Osteocyte (in vitro differentiated cells): ENCODE measurements around the gene MYL6B. TPM values are rescaled to one million over a fixed set of nuclear protein-coding genes. Genes with fewer than 3 reads are reported as not detected.

Source experiments
- DNase-seq: peaks from one replicate; pipeline ENCODE4 v3.0.0; 2021; ENCODE audit warnings: mixed read lengths; ENCODE audit not compliant: unreplicated experiment; ENCODE audit errors: extremely low spot score
- H3K27ac Mint-ChIP-seq: one replicate; pipeline ENCODE4 v1.8.0; 2021; ENCODE audit warnings: mild to moderate bottlenecking, mixed read lengths; ENCODE audit not compliant: unreplicated experiment
- H3K27me3 Mint-ChIP-seq: one replicate; pipeline ENCODE4 v1.8.0; 2021; ENCODE audit warnings: mixed read lengths; ENCODE audit not compliant: unreplicated experiment
- H3K36me3 Mint-ChIP-seq: one replicate; pipeline ENCODE4 v1.8.0; 2021; ENCODE audit warnings: mixed read lengths; ENCODE audit not compliant: unreplicated experiment
- H3K4me1 Mint-ChIP-seq: one replicate; pipeline ENCODE4 v1.8.0; 2021; ENCODE audit warnings: mixed read lengths; ENCODE audit not compliant: unreplicated experiment
- H3K4me3 Mint-ChIP-seq: one replicate; pipeline ENCODE4 v1.8.0; 2021; ENCODE audit warnings: mild to moderate bottlenecking, moderate library complexity, mixed read lengths; ENCODE audit not compliant: unreplicated experiment
- H3K9me3 Mint-ChIP-seq: one replicate; pipeline ENCODE4 v1.8.0; 2021; ENCODE audit warnings: mixed read lengths; ENCODE audit not compliant: unreplicated experiment
- total RNA-seq: library from RNA; stranded (reverse); gene quantifications from 2 replicates; pipeline ENCODE4 v1.2.1, GENCODE V29; 2021
- TF ChIP-seq, protein P1 (sequence below): fragments of 200-600 bp; sonication (generic); IDR thresholded peaks from 2 replicates; pipeline ENCODE4 v1.5.0; 2021; ENCODE audit warnings: antibody characterized with exemption, mild to moderate bottlenecking, moderate library complexity

Gene MYL6B
- total RNA-seq, 1 donor from 2014 or later, result 123 TPM

DNA sequence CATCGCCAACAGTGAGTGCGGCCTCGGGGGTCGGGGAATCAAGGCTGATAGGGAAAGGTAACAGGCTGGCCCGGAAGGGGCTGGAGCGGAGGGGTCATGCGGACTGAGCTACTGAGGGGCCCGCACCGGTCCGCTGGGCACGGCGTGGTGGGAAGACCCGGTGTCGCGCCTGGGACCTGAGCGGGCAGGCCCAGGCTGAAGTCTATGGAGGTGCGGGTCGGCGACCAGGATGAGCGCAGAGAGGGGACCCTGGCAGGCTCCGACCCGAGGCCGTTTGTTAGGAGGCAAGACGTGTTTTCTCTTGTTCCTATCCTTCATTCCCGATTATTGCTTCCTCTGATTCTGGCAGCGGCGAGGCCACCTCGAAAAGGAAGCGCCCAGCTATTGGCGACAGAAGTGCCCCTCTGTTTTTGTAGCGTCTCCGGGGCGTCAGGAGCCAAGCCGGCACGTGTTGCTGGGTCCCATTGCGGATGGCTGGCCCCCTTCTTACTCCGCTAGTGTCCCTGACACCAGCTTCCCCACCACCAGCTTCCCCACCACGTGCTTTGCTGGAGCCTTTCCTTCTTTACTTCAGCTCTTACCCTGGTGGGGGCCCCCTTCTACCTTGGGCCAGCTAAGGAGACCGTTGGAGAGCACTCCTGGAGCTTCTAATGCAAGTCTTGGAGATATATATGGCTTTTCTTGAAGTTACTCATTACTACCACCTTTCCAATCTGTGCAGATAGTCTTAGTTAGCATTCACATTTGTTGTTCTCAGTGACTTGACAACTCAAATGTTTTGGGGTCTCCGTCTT lies 47.4 kb upstream of the MYL6B start:
- Mint-ChIP-seq H3K9me3 (no peaks in the 10 kb centered on the region), H3K4me1 (peaks cover 30% of the 10 kb centered on the region), H3K36me3 (peaks cover 13% of the 10 kb centered on the region), H3K27me3 (no peaks in the 10 kb centered on the region), H3K27ac (peak overlapping the region; percentile 98), H3K4me3 (peak overlapping the region; percentile 95)
- DNase-seq, result no peak
- TF ChIP-seq, protein P1, sequence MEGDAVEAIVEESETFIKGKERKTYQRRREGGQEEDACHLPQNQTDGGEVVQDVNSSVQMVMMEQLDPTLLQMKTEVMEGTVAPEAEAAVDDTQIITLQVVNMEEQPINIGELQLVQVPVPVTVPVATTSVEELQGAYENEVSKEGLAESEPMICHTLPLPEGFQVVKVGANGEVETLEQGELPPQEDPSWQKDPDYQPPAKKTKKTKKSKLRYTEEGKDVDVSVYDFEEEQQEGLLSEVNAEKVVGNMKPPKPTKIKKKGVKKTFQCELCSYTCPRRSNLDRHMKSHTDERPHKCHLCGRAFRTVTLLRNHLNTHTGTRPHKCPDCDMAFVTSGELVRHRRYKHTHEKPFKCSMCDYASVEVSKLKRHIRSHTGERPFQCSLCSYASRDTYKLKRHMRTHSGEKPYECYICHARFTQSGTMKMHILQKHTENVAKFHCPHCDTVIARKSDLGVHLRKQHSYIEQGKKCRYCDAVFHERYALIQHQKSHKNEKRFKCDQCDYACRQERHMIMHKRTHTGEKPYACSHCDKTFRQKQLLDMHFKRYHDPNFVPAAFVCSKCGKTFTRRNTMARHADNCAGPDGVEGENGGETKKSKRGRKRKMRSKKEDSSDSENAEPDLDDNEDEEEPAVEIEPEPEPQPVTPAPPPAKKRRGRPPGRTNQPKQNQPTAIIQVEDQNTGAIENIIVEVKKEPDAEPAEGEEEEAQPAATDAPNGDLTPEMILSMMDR, result no peak

DNA sequence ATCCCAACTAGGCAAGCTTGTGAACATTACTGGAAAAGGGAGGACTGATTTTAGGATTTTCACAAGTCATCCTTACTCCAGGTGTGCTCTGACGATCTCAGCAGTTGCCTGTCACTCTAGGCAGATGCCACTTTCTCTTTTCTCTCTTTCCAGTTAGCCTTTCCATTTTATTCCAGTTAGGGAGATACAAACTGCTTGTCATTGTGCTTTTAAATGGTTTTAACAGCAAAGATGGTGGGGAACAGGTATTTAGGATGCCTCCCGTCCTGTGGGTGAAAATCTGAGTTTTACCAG lies 46.8 kb upstream of the MYL6B start:
- TF ChIP-seq, protein P1, result no peak
- Mint-ChIP-seq H3K9me3 (no peaks in the 10 kb centered on the region), H3K36me3 (peaks cover 18% of the 10 kb centered on the region), H3K4me3 (peak overlapping the region; percentile 95), H3K4me1 (peaks cover 30% of the 10 kb centered on the region), H3K27me3 (no peaks in the 10 kb centered on the region), H3K27ac (peak overlapping the region; percentile 98)
- no peak for DNase-seq

DNA sequence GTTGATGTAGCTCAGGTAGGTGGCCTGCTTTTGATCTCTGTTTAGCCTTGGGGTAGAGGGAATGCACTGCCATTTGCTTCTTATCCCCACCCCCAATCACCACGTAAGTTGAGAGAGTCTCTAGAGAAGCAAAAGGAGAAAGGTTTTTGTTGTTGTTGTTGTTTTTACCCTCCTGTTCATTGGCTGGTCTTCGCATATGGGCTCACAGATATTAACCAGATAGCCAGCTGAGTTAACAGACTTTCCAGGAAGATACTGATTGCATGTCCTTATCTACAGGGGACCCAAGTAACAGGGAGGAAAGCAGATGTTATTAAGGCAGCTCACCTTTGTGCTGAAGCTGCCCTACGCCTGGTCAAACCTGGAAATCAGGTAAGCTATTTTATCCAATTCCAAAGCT lies 45.1 kb upstream of the MYL6B start:
- TF ChIP-seq, protein P1, result no peak
- Mint-ChIP-seq H3K27ac (no peak overlapping the region), H3K9me3 (no peaks in the 10 kb centered on the region), H3K4me1 (peaks cover 30% of the 10 kb centered on the region), H3K4me3 (no peak overlapping the region), H3K27me3 (no peaks in the 10 kb centered on the region), H3K36me3 (peaks cover 29% of the 10 kb centered on the region)
- DNase-seq, result no peak

- TF ChIP-seq, protein P1, result no peak
- H3K4me3 Mint-ChIP-seq, result no peak overlapping the region
- no peak for DNase-seq
- H3K9me3 Mint-ChIP-seq, result no peaks in the 10 kb centered on the region
- H3K27ac Mint-ChIP-seq, result no peak overlapping the region
- H3K4me1 Mint-ChIP-seq, result peaks cover 16% of the 10 kb centered on the region
- peaks cover 40% of the 10 kb centered on the region for H3K36me3 Mint-ChIP-seq
- H3K27me3 Mint-ChIP-seq, result no peaks in the 10 kb centered on the region
Observed at GRCh38 chr12:56110571-56110970, 41.8 kb upstream of the MYL6B start.

GRCh38 chr12:56114084-56114483 lies 38.3 kb upstream of the MYL6B start:
- Mint-ChIP-seq H3K4me1 (peaks cover 24% of the 10 kb centered on the region), H3K36me3 (peaks cover 39% of the 10 kb centered on the region), H3K27ac (peak overlapping the region; percentile 27), H3K27me3 (no peaks in the 10 kb centered on the region), H3K4me3 (no peak overlapping the region), H3K9me3 (no peaks in the 10 kb centered on the region)
- DNase-seq, result no peak
- TF ChIP-seq, protein P1, result no peak
